ENCODE results near the gene FOXN3.

DNA sequence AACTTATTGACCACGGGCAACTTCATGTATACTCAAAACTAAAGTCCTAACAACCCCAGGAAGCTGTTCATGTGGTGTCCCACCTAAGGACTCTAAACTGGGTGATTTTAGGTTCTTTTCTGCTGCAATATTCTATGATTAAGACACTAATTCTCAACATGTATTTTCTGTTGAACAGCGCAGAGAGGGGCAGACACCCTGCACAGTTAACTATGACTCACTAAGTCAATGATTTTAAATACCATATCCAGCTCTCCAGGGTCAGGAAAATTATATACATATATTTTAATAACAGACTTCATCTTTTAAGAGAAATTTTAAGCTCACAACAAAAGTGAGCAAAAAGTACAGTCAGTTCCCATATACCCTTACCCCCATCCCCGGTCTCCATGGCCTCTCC lies 85.0 kb downstream of the FOXN3 start:
- TF ChIP-seq, protein P1, sequence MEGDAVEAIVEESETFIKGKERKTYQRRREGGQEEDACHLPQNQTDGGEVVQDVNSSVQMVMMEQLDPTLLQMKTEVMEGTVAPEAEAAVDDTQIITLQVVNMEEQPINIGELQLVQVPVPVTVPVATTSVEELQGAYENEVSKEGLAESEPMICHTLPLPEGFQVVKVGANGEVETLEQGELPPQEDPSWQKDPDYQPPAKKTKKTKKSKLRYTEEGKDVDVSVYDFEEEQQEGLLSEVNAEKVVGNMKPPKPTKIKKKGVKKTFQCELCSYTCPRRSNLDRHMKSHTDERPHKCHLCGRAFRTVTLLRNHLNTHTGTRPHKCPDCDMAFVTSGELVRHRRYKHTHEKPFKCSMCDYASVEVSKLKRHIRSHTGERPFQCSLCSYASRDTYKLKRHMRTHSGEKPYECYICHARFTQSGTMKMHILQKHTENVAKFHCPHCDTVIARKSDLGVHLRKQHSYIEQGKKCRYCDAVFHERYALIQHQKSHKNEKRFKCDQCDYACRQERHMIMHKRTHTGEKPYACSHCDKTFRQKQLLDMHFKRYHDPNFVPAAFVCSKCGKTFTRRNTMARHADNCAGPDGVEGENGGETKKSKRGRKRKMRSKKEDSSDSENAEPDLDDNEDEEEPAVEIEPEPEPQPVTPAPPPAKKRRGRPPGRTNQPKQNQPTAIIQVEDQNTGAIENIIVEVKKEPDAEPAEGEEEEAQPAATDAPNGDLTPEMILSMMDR (IDR thresholded peaks at IDR 0.05), result no peak
- no peak for TF ChIP-seq POLR2A (IDR thresholded peaks at IDR 0.05)

Data from lower leg skin (tissue), 3 donors.